HG03108 (cell line): Measurements from ENCODE around the gene SUV39H1.

Source experiments
- ATAC-seq: cut with Tn5 transposase; IDR thresholded peaks from one replicate; pipeline ENCODE4 v1.9.1; 2021; ENCODE audit warnings: moderate library complexity; ENCODE audit not compliant: unreplicated experiment

SUV39H1 gene

GRCh38 chrX:48754238-48754637 lies 57.7 kb downstream of the SUV39H1 start:
- ATAC-seq: no peak
